GM13976 (cell line): ENCODE data around the gene PRM1.

Experiments used
- DNase-seq: peaks from one replicate; pipeline ENCODE4 v3.0.0; 2012; ENCODE audit warnings: low spot score
- CTCF ChIP-seq: IDR thresholded peaks from 2 replicates; pipeline ENCODE4 v1.5.1; 2012; ENCODE audit warnings: borderline replicate concordance, mild to moderate bottlenecking; ENCODE audit not compliant: insufficient read depth; ENCODE audit errors: extremely low read depth, missing control alignments, control extremely low read depth
- in situ Hi-C: fragments of 300-500 bp; cut with MboI; formaldehyde crosslinking; loops from one replicate; pipeline ENCODE4 v1.12.0; 2022; ENCODE audit warnings: low sequenced_read_pairs, mixed read lengths, inconsistent platforms; ENCODE audit not compliant: unreplicated experiment

PRM1 gene

GRCh38 chr16:11234884-11235702, 46.0 kb downstream of the PRM1 start:
- TF ChIP-seq CTCF: no peak
- no peak for DNase-seq
- in situ Hi-C loops: no loop called here

DNA sequence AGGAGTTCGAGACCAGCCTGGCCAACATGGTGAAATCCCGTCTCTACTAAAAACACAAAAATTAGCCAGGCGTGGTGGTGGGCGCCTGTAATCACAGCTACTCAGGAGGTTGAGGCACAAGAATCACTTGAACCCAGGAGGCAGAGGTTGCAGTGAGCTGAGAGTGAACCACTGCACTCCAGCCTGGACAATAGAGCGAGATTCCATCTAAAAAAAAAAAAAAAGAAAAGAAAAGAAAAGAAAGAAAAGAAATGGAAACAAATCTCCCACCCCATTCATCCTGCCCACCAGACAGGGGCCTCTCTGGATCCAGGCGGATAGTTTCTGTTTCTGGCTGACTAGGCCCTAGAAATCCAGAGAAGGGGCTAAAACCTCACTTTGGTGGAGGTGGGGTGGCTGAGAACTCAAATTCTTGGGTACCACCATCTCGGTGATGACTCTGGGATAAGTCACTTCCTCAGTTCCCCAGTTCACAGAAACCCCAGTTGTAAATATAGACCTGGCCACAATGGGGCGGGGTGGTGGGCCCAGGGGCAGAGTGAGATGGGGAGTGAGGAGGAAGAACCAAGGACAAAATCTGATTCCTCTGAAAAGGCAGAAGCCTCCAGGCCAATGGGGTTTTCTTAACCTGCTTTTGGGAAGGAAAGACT, 47.3 kb downstream of the PRM1 start:
- in situ Hi-C loops: no loop called here
- no peak for TF ChIP-seq CTCF
- no peak for DNase-seq

DNA sequence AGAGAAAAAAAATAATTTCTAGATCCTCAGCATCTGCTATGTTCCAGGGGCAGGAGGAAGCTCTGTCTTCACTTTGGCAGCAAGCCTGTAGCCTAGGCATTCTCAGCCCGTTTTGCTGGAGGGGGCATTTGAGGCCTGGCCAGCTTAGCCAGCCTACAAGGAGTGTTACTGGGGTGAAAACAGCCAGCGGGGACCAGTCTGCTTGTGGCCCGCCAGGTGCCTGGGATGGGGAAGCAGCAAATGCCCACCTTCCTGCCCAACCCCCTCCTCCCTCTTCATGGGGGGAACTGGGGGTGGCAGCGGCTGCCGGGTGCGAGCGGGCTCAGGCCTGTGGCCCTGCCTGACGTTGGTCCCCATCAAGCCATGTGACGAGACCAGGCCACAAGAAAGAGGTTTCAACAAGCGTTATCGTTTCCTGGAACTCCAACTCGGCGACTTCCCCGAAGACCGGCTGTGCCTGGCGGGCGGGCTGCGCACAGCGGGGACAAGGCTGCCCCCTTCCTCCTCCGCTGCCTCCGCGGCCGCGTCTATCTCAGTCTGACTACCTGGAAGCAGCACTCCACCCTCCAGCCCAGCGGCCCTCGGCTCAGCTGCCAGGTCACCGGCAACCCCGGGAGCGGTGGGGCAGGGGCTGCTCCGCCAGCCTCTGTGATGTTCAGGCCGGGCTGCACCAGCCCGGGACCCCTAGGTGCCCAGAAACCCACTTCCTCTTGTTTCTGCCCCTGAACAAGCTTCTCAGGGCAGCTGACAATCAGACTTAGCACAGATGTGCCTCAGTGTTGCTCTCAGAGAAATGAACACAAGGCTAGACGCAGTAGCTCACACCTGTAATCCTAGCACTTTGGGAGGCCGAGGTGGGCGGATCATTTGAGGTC, 48.0 kb downstream of the PRM1 start:
- peak; percentile 81 for DNase-seq
- no peak for TF ChIP-seq CTCF
- in situ Hi-C loops: no loop called here

DNA sequence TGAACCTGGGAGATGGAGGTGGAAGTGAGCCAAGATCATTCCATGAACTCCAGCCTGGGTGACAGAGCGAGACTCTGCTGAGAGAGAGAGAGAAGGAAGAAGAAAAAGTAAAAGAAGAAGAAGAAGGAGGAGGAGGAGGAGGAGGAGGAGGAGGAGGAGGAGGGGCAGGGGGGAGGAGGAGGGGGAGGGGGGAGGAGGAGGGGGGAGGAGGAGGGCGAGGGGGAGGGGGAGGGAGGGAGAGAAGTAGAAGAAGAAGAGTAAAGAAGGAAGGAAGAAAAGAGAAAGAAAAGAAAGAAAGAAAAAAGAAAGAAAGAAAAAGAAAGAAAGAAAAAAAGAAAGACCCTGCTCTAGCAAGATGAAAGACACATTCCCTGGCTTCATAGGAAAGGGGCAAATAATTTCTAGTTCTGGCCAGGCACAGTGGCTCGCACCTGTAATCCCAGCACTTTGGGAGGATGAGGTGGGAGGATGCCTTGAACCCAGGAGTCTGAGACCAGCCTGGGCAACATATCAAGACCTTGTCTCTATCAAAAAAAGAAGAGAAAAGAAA, 48.8 kb downstream of the PRM1 start:
- TF ChIP-seq CTCF: no peak
- no peak for DNase-seq
- in situ Hi-C loops: no loop called here

GRCh38 chr16:11231367-11231970, 49.7 kb downstream of the PRM1 start:
- TF ChIP-seq CTCF: no peak
- in situ Hi-C loops: no loop called here
- no peak for DNase-seq
